ENCODE results near the gene RSPH10B2.
"Not testable (repeated sequence)": the region's sequence is repeated elsewhere in the genome, so short reads cannot be mapped to it uniquely, and the experiment has no call there.

The RSPH10B2 gene

DNA sequence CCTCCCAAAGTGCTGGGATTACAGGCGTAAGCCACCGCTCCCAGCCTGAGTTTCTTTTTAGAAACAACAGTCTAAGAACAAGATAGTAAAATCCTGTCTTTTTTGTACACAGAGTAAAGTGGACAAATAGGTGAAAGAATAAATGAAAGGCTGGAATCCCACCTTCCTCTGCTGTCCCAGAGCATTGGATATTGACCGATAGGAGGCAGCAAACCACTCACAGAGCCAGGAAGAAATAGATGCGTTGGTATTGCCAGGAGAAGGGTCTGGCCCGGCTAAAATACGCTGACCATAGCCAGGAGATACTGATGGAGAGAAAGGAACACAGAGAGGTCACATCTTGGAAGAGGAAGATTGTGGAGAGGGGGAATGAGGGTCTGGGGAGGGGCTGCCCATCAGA, 35.8 kb upstream of the RSPH10B2 start:
- H3K27ac ChIP-seq (ENCODE audit: low read depth, low read length, poor library complexity, severe bottlenecking), result no peak overlapping the region
- TF ChIP-seq, protein P1, sequence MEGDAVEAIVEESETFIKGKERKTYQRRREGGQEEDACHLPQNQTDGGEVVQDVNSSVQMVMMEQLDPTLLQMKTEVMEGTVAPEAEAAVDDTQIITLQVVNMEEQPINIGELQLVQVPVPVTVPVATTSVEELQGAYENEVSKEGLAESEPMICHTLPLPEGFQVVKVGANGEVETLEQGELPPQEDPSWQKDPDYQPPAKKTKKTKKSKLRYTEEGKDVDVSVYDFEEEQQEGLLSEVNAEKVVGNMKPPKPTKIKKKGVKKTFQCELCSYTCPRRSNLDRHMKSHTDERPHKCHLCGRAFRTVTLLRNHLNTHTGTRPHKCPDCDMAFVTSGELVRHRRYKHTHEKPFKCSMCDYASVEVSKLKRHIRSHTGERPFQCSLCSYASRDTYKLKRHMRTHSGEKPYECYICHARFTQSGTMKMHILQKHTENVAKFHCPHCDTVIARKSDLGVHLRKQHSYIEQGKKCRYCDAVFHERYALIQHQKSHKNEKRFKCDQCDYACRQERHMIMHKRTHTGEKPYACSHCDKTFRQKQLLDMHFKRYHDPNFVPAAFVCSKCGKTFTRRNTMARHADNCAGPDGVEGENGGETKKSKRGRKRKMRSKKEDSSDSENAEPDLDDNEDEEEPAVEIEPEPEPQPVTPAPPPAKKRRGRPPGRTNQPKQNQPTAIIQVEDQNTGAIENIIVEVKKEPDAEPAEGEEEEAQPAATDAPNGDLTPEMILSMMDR (IDR thresholded peaks at IDR 0.05; ENCODE audit: low read length), result peak; percentile 35; the same call in 1 of the 2 replicates
- TF ChIP-seq EZH2 (IDR thresholded peaks at IDR 0.05; ENCODE audit: borderline replicate concordance, low read length), result no peak
- H3K9ac ChIP-seq (ENCODE audit: low read length), result no peak overlapping the region
- H3K27me3 ChIP-seq (ENCODE audit: insufficient read depth, low read length), result no peaks in the 10 kb centered on the region
- no peaks in the 10 kb centered on the region for H3F3A ChIP-seq (ENCODE audit: insufficient read depth, low read length)
- no peak overlapping the region for H3K4me2 ChIP-seq (ENCODE audit: low read length)
- no peak overlapping the region for H2AFZ ChIP-seq (ENCODE audit: low read length)
- no peaks in the 10 kb centered on the region for H3K36me3 ChIP-seq (ENCODE audit: insufficient read depth, low read length)
- H4K20me1 ChIP-seq (ENCODE audit: insufficient read depth, low read length), result no peaks in the 10 kb centered on the region
- H3K4me1 ChIP-seq (ENCODE audit: insufficient read depth, low read length, severe bottlenecking), result no peaks in the 10 kb centered on the region
- no peaks in the 10 kb centered on the region for H3K9me3 ChIP-seq (ENCODE audit: low read length)
- no peak overlapping the region for H3K4me3 ChIP-seq (ENCODE audit: low read depth, low read length, poor library complexity, severe bottlenecking)
- H3K79me2 ChIP-seq (ENCODE audit: insufficient read depth, low read length), result no peaks in the 10 kb centered on the region
- no peaks in the 10 kb centered on the region for H3K9me2 ChIP-seq (ENCODE audit: low read depth, low read length)

DNA sequence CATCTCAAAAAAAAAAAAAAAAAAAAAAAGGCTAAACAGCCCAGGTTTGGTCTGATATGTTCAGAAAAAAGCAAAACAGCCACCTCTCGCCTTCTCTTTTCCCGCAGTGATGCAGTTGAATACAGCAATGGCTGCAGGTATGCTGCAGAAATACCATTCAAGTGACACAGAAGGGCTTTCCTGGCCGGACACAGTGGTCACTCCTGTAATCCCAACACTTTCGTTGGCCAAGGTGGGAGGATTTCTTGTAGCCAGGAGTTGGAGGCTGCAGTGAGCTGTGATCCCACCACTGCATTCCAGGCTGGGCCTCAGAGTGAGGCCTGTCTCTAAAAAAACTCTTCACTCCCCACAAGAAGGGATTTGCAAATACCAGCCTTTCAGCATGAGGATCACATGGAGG, 29.6 kb upstream of the RSPH10B2 start:
- not testable (repeated sequence) for H3K27ac ChIP-seq (ENCODE audit: low read depth, low read length, poor library complexity, severe bottlenecking); H3K79me2 ChIP-seq (ENCODE audit: insufficient read depth, low read length); H3K36me3 ChIP-seq (ENCODE audit: insufficient read depth, low read length); H3K4me2 ChIP-seq (ENCODE audit: low read length); H3K9me2 ChIP-seq (ENCODE audit: low read depth, low read length); H3F3A ChIP-seq (ENCODE audit: insufficient read depth, low read length); H4K20me1 ChIP-seq (ENCODE audit: insufficient read depth, low read length); H2AFZ ChIP-seq (ENCODE audit: low read length); H3K9ac ChIP-seq (ENCODE audit: low read length); H3K4me3 ChIP-seq (ENCODE audit: low read depth, low read length, poor library complexity, severe bottlenecking); H3K9me3 ChIP-seq (ENCODE audit: low read length); H3K27me3 ChIP-seq (ENCODE audit: insufficient read depth, low read length)
- peaks cover 20% of the 10 kb centered on the region for H3K4me1 ChIP-seq (ENCODE audit: insufficient read depth, low read length, severe bottlenecking)

DNA sequence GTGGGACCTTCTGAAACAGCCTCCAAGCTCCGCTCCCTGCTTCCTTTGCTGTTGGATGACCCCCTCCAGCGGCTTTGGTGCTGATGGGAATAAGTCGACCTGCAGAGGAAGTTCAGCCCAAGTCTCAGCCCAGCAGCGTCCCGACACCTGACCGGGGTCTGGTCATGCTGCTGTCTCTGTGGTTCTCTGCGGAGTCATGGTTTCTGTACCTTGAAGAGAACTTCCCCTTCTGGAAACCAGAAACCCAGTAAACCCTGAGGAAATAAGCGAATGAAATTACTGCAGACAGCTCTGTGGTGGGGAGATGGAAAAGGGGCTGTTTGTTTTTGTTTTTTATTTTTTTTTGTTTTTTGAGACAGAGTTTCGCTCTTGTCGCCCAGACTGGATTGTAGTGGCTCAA, 28.9 kb upstream of the RSPH10B2 start:
- H3F3A ChIP-seq (ENCODE audit: insufficient read depth, low read length), result no peaks in the 10 kb centered on the region
- H3K36me3 ChIP-seq (ENCODE audit: insufficient read depth, low read length), result no peaks in the 10 kb centered on the region
- TF ChIP-seq, protein P1 (IDR thresholded peaks at IDR 0.05; ENCODE audit: low read length), result no peak
- TF ChIP-seq EZH2 (IDR thresholded peaks at IDR 0.05; ENCODE audit: borderline replicate concordance, low read length), result no peak
- H3K4me3 ChIP-seq (ENCODE audit: low read depth, low read length, poor library complexity, severe bottlenecking), result no peak overlapping the region
- H3K4me2 ChIP-seq (ENCODE audit: low read length), result peak overlapping the region; percentile 25; the same call in 1 of the 2 replicates
- no peaks in the 10 kb centered on the region for H3K79me2 ChIP-seq (ENCODE audit: insufficient read depth, low read length)
- H3K27me3 ChIP-seq (ENCODE audit: insufficient read depth, low read length), result no peaks in the 10 kb centered on the region
- no peaks in the 10 kb centered on the region for H4K20me1 ChIP-seq (ENCODE audit: insufficient read depth, low read length)
- H3K9me2 ChIP-seq (ENCODE audit: low read depth, low read length), result no peaks in the 10 kb centered on the region
- no peaks in the 10 kb centered on the region for H3K9me3 ChIP-seq (ENCODE audit: low read length)
- H3K9ac ChIP-seq (ENCODE audit: low read length), result no peak overlapping the region
- no peak overlapping the region for H3K27ac ChIP-seq (ENCODE audit: low read depth, low read length, poor library complexity, severe bottlenecking)
- H2AFZ ChIP-seq (ENCODE audit: low read length), result no peak overlapping the region
- H3K4me1 ChIP-seq (ENCODE audit: insufficient read depth, low read length, severe bottlenecking), result peaks cover 21% of the 10 kb centered on the region

DNA sequence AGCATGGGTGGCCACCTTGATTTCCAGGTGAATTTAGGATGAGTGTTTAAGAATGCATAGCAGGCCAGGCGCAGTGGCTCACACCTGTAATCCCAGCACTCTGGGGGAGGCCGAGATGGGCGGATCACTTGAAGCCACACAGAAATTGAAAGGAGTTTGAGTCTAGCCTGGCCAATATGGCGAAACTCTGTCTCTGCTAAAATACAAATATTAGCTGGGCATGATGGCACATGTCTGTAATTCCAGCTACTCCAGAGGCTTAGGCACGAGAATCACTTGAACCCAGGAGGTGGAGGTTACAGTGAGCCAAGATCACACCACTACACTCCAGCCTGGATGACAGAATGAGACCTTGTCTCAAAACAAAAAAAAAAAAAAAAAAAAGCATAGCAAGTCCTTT, 27.6 kb upstream of the RSPH10B2 start:
- H4K20me1 ChIP-seq (ENCODE audit: insufficient read depth, low read length); H3K9me3 ChIP-seq (ENCODE audit: low read length); H3K27ac ChIP-seq (ENCODE audit: low read depth, low read length, poor library complexity, severe bottlenecking); H2AFZ ChIP-seq (ENCODE audit: low read length); H3K9ac ChIP-seq (ENCODE audit: low read length); H3K4me2 ChIP-seq (ENCODE audit: low read length); H3K36me3 ChIP-seq (ENCODE audit: insufficient read depth, low read length); H3K4me3 ChIP-seq (ENCODE audit: low read depth, low read length, poor library complexity, severe bottlenecking); H3F3A ChIP-seq (ENCODE audit: insufficient read depth, low read length); H3K79me2 ChIP-seq (ENCODE audit: insufficient read depth, low read length); H3K27me3 ChIP-seq (ENCODE audit: insufficient read depth, low read length); H3K9me2 ChIP-seq (ENCODE audit: low read depth, low read length): not testable (repeated sequence)
- peaks cover 32% of the 10 kb centered on the region for H3K4me1 ChIP-seq (ENCODE audit: insufficient read depth, low read length, severe bottlenecking)

All from OCI-LY1 (cell line).